OCI-LY7 (cell line): ENCODE data around the gene SRSF2.

ENCODE experiments used
- EZH2phosphoT487 ChIP-seq: fragments of 200-600 bp; sonication (generic); IDR thresholded peaks from 2 replicates; pipeline ENCODE4 v1.6.1; 2018; ENCODE audit warnings: low read depth, borderline replicate concordance, mild to moderate bottlenecking, mixed run types, antibody characterized with exemption, low read length, moderate library complexity, mixed read lengths
- TF ChIP-seq, protein P1 (sequence below): fragments of 200-600 bp; sonication (generic); conservative IDR thresholded peaks from 2 replicates; pipeline ENCODE4 v1.5.1; 2014; ENCODE audit warnings: mild to moderate bottlenecking, antibody characterized with exemption, low read length, moderate library complexity, mixed read lengths

DNA sequence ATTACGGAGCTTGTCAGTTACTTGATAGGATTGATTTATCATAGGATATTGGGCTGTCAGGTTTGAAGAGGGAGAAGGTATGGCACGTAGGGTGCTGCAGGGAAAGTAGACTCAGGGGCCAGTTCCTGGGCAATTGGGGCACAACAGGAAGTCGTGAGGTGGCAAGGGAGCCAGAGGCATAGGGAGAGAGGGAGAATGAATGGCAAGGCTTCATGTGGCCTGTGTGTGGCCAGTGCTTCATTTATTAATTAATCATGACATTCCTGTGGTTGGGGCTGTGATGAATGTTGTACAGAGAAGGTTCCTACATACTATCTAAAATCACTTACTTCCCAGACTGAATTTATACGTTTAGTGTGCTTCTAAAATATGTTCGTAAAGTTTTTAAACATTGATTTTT, 20.1 kb upstream of the SRSF2 start:
- TF ChIP-seq, protein P1, sequence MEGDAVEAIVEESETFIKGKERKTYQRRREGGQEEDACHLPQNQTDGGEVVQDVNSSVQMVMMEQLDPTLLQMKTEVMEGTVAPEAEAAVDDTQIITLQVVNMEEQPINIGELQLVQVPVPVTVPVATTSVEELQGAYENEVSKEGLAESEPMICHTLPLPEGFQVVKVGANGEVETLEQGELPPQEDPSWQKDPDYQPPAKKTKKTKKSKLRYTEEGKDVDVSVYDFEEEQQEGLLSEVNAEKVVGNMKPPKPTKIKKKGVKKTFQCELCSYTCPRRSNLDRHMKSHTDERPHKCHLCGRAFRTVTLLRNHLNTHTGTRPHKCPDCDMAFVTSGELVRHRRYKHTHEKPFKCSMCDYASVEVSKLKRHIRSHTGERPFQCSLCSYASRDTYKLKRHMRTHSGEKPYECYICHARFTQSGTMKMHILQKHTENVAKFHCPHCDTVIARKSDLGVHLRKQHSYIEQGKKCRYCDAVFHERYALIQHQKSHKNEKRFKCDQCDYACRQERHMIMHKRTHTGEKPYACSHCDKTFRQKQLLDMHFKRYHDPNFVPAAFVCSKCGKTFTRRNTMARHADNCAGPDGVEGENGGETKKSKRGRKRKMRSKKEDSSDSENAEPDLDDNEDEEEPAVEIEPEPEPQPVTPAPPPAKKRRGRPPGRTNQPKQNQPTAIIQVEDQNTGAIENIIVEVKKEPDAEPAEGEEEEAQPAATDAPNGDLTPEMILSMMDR: no peak
- TF ChIP-seq EZH2phosphoT487: no peak
